Fibroblast of lung (primary cell): ENCODE results near the gene TOGARAM2. TPM values are rescaled to one million over a fixed set of nuclear protein-coding genes. Genes with fewer than 3 reads are reported as not detected.
A peak's percentile ranks its signal among the peaks of the same experiment; 100 is the strongest.

Experiments
- DNase-seq, 2 donors: peaks; one replicate each; pipeline versions ENCODE4 v3.0.0 to v3.0.0-alpha.2; 2010; ENCODE audit warnings: low read depth in 2 of 2
- H2AFZ ChIP-seq: 2 replicates; pipeline ENCODE4 v1.5.1; 2012; ENCODE audit warnings: low read length, control low read depth, inconsistent platforms
- H3K27ac ChIP-seq: 2 replicates; pipeline ENCODE4 v1.5.1; 2011; ENCODE audit warnings: low read length, control low read depth; ENCODE audit not compliant: insufficient read depth
- H3K27me3 ChIP-seq: 2 replicates; pipeline ENCODE4 v1.5.1; 2011; ENCODE audit warnings: mild to moderate bottlenecking, low read length; ENCODE audit not compliant: control insufficient read depth, insufficient read depth
- H3K36me3 ChIP-seq: 2 replicates; pipeline ENCODE4 v1.5.1; 2011; ENCODE audit warnings: low read length; ENCODE audit not compliant: control insufficient read depth, insufficient read depth
- H3K4me1 ChIP-seq: 2 replicates; pipeline ENCODE4 v1.5.1; 2011; ENCODE audit warnings: low read length; ENCODE audit not compliant: control insufficient read depth, insufficient read depth; ENCODE audit errors: extremely low read depth
- H3K4me2 ChIP-seq: 2 replicates; pipeline ENCODE4 v1.5.1; 2011; ENCODE audit warnings: low read length, control low read depth; ENCODE audit not compliant: insufficient read depth; ENCODE audit errors: extremely low read depth
- H3K4me3 ChIP-seq, 4 experiments: fragments of 200-600 bp in 1 of 4; sonication (generic) in 1 of 4; replicated peaks in 1 of 4; 2 replicates each; pipeline ENCODE4 v1.5.1; 2011 to 2016; ENCODE audit warnings: low read length in 4 of 4, low read depth in 3 of 4, mild to moderate bottlenecking in 3 of 4, control low read depth in 2 of 4, inconsistent platforms in 1 of 4, mixed read lengths in 1 of 4; ENCODE audit not compliant: insufficient read depth in 1 of 4; ENCODE audit errors: control extremely low read depth in 1 of 4
- H3K79me2 ChIP-seq: 2 replicates; pipeline ENCODE4 v1.5.1; 2012; ENCODE audit warnings: mild to moderate bottlenecking, low read length, inconsistent platforms; ENCODE audit not compliant: control insufficient read depth, insufficient read depth
- H3K9ac ChIP-seq: 2 replicates; pipeline ENCODE4 v1.5.1; 2011; ENCODE audit warnings: mild to moderate bottlenecking, low read length, control low read depth; ENCODE audit not compliant: insufficient read depth
- H3K9me3 ChIP-seq: 2 replicates; pipeline ENCODE4 v1.5.1; 2012; ENCODE audit warnings: low read depth, low read length; ENCODE audit not compliant: control insufficient read depth, insufficient read depth
- H4K20me1 ChIP-seq: 2 replicates; pipeline ENCODE4 v1.5.1; 2011; ENCODE audit warnings: low read length; ENCODE audit not compliant: control insufficient read depth, insufficient read depth; ENCODE audit errors: extremely low read depth
- EZH2 ChIP-seq: IDR thresholded peaks from 2 replicates; pipeline ENCODE4 v1.5.1; 2012; ENCODE audit warnings: low read length, control low read depth, mild to moderate bottlenecking; ENCODE audit errors: missing control alignments
- polyA plus RNA-seq, 2 donors: library from polyadenylated mRNA; depleted of rRNA in 1 of 2; stranded (reverse) in 1 of 2; unstranded in 1 of 2; fragments of >200 nt; gene quantifications; 2 replicates each; pipeline ENCODE4 v1.2.1, GENCODE V29; 2011 to 2012; ENCODE audit warnings: missing spikeins in 1 of 2
- total RNA-seq: library from RNA; depleted of rRNA; stranded (reverse); fragments of >200 nt; gene quantifications from 2 replicates; pipeline ENCODE4 v1.2.1, GENCODE V29; 2014
- TF ChIP-seq, protein P1 (sequence below), 2 donors: IDR thresholded peaks in 1 of 2; conservative IDR thresholded peaks in 1 of 2; 1 replicate in 1 of 2; 2 replicates in 1 of 2; pipeline ENCODE4 v1.5.1; 2011 to 2012; ENCODE audit warnings: low read length in 2 of 2, control low read depth in 1 of 2, inconsistent platforms in 1 of 2, low read depth in 1 of 2, mild to moderate bottlenecking in 1 of 2

Gene TOGARAM2
- total and polyA plus RNA-seq, 2 donors (not counting 1 experiment from before 2014, with no cell fraction given), result 0.15 to 0.33 TPM

DNA sequence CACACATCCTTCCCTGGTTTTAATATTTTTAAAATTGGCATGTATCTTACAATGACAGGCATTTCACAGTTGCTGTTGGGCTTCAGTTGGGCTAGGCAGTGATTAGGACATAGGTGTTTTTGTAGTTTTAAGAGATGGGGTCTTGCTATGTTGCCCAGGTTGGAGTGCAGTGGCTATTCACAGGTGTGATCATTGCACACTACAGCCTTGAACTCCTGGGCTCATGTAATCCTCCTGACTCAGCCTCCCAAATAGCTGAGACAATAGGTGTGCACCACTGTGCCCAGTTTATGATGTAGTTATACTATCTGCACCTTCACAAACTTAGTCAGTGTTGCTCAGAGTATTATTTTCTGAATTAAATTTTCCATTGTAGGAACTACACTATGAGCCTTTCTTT, 49.9 kb downstream of the TOGARAM2 start:
- Histone ChIP-seq H3K36me3 (no peaks in the 10 kb centered on the region), H3K9me3 (no peaks in the 10 kb centered on the region), H3K4me1 (no peaks in the 10 kb centered on the region), H3K27ac (no peak overlapping the region), H3K9ac (no peak overlapping the region), H4K20me1 (no peaks in the 10 kb centered on the region), H2AFZ (no peak overlapping the region), H3K4me3 (no peak overlapping the region), H3K27me3 (peaks cover 5% of the 10 kb centered on the region), H3K4me2 (no peak overlapping the region), H3K79me2 (no peaks in the 10 kb centered on the region)
- no peak for DNase-seq
- no peak for TF ChIP-seq EZH2
- TF ChIP-seq, protein P1, sequence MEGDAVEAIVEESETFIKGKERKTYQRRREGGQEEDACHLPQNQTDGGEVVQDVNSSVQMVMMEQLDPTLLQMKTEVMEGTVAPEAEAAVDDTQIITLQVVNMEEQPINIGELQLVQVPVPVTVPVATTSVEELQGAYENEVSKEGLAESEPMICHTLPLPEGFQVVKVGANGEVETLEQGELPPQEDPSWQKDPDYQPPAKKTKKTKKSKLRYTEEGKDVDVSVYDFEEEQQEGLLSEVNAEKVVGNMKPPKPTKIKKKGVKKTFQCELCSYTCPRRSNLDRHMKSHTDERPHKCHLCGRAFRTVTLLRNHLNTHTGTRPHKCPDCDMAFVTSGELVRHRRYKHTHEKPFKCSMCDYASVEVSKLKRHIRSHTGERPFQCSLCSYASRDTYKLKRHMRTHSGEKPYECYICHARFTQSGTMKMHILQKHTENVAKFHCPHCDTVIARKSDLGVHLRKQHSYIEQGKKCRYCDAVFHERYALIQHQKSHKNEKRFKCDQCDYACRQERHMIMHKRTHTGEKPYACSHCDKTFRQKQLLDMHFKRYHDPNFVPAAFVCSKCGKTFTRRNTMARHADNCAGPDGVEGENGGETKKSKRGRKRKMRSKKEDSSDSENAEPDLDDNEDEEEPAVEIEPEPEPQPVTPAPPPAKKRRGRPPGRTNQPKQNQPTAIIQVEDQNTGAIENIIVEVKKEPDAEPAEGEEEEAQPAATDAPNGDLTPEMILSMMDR (conservative IDR thresholded peaks at IDR 0.05 in 1 of 2, IDR thresholded peaks at IDR 0.05 in 1 of 2; ENCODE audit: low read depth in 1 of 2, low read length in 2 of 2), result no peak

DNA sequence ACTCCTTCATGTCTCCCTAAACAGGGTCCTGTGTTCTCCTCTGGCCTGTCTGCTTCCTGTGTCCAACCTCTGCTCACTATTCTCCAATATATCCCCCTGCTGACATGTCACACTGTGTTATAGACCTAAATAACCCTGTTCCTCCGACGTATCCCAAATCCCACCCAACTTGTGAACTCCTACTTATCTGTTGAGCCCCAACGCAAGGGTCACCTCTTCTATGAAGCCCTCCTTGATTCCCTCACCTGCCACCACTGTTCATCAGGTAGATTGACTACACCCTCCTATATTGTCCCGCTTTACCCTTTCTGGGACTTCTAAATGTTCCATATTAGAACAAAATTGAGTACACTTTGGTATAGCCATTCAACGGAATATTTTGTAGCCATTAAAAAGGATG, 51.1 kb downstream of the TOGARAM2 start:
- no peaks in the 10 kb centered on the region for H4K20me1 ChIP-seq
- no peak for DNase-seq
- H3K27me3 ChIP-seq, result peaks cover 4% of the 10 kb centered on the region
- H2AFZ ChIP-seq, result no peak overlapping the region
- H3K4me3 ChIP-seq, result no peak overlapping the region
- no peaks in the 10 kb centered on the region for H3K79me2 ChIP-seq
- H3K27ac ChIP-seq, result no peak overlapping the region
- TF ChIP-seq, protein P1 (conservative IDR thresholded peaks at IDR 0.05 in 1 of 2, IDR thresholded peaks at IDR 0.05 in 1 of 2; ENCODE audit: low read depth in 1 of 2, low read length in 2 of 2), result no peak
- no peak for TF ChIP-seq EZH2
- no peaks in the 10 kb centered on the region for H3K9me3 ChIP-seq
- H3K9ac ChIP-seq, result no peak overlapping the region
- no peaks in the 10 kb centered on the region for H3K4me1 ChIP-seq
- no peaks in the 10 kb centered on the region for H3K36me3 ChIP-seq
- no peak overlapping the region for H3K4me2 ChIP-seq

DNA sequence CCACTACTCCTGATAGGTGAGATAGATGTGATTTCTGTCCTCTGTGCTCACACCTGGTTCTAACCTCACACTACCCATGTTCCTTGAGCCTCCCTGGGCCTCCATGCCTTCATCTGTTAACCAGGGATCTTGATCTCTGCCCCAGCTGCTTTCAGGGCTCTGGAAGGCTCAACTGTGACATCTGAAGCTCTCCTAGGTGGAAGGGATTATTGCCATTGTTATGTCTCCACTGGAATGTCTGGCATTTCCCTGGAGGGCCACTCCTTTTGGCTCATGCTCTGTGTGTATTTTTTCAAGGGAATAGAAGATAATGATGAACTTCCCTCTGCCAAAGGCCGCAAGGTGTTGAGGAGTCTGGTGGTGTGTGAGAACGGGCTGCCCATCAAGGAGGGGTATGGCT, 52.1 kb downstream of the TOGARAM2 start:
- no peaks in the 10 kb centered on the region for H3K36me3 ChIP-seq
- DNase-seq, result peak in 1 of 2 donors; percentile 75
- no peaks in the 10 kb centered on the region for H4K20me1 ChIP-seq
- H3K79me2 ChIP-seq, result no peaks in the 10 kb centered on the region
- no peak overlapping the region for H3K27ac ChIP-seq
- TF ChIP-seq, protein P1 (conservative IDR thresholded peaks at IDR 0.05 in 1 of 2, IDR thresholded peaks at IDR 0.05 in 1 of 2; ENCODE audit: low read depth in 1 of 2, low read length in 2 of 2), result no peak
- no peak for TF ChIP-seq EZH2
- no peaks in the 10 kb centered on the region for H3K9me3 ChIP-seq
- no peaks in the 10 kb centered on the region for H3K4me1 ChIP-seq
- no peak overlapping the region for H3K9ac ChIP-seq
- H2AFZ ChIP-seq, result no peak overlapping the region
- H3K4me2 ChIP-seq, result no peak overlapping the region
- peaks cover 4% of the 10 kb centered on the region for H3K27me3 ChIP-seq
- H3K4me3 ChIP-seq, result no peak overlapping the region
